AG09309 (cell line): Measurements from ENCODE around the gene FAM53A.
A peak's percentile ranks its signal among the peaks of the same experiment; 100 is the strongest.

Experiments used
- DNase-seq: peaks from one replicate; pipeline ENCODE4 v3.0.0-alpha.2; 2010; ENCODE audit warnings: low read depth
- H3K4me3 ChIP-seq: 2 replicates; pipeline ENCODE4 v1.5.1; 2011; ENCODE audit warnings: mild to moderate bottlenecking, low read depth, low read length, moderate library complexity; ENCODE audit not compliant: control insufficient read depth
- TF ChIP-seq, protein P1 (sequence below): IDR thresholded peaks from 2 replicates; pipeline ENCODE4 v1.5.1; 2011; ENCODE audit warnings: mild to moderate bottlenecking, low read depth, low read length, inconsistent platforms; ENCODE audit not compliant: insufficient read depth, control insufficient read depth; ENCODE audit errors: missing control alignments

Gene FAM53A

DNA sequence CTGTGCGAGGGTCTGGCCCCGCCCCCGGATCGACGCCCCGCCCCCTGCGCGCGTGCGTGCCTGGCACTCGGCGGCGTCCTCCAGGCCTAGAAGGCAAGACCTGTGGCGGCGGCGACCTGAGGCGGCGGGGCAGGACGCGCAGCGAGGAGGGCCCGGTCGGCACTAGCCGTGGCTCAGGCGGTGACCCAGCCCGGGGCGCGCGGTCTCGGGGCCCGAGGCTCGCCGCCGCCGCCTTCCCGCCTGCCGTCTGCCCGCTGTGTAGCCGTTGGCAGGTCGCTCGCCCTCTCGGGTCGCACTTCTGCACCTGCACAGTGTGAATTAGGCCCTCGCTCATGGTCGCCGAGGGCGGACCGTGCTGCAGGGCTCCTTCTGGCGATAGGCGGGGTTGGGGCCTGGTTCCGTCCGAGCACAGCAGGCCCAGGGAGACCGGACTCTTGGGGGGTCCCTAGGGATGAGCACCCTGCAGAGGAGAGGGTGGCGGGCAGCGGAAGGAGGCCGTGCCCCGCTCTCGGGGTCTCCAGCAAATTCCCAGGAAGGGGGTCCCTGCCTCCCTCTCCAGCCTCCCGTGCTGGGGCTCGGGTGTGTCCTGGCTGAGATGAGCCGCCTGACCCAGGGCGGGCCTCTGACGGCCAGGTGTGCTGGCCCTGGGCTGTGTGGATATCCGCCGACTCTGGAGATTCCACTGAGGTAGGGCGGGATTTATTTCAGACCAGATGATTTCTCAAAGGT is 557 bp upstream of the FAM53A start:
- DNase-seq: no peak
- TF ChIP-seq, protein P1, sequence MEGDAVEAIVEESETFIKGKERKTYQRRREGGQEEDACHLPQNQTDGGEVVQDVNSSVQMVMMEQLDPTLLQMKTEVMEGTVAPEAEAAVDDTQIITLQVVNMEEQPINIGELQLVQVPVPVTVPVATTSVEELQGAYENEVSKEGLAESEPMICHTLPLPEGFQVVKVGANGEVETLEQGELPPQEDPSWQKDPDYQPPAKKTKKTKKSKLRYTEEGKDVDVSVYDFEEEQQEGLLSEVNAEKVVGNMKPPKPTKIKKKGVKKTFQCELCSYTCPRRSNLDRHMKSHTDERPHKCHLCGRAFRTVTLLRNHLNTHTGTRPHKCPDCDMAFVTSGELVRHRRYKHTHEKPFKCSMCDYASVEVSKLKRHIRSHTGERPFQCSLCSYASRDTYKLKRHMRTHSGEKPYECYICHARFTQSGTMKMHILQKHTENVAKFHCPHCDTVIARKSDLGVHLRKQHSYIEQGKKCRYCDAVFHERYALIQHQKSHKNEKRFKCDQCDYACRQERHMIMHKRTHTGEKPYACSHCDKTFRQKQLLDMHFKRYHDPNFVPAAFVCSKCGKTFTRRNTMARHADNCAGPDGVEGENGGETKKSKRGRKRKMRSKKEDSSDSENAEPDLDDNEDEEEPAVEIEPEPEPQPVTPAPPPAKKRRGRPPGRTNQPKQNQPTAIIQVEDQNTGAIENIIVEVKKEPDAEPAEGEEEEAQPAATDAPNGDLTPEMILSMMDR: no peak
- H3K4me3 ChIP-seq: peak overlapping the region; percentile 16

DNA sequence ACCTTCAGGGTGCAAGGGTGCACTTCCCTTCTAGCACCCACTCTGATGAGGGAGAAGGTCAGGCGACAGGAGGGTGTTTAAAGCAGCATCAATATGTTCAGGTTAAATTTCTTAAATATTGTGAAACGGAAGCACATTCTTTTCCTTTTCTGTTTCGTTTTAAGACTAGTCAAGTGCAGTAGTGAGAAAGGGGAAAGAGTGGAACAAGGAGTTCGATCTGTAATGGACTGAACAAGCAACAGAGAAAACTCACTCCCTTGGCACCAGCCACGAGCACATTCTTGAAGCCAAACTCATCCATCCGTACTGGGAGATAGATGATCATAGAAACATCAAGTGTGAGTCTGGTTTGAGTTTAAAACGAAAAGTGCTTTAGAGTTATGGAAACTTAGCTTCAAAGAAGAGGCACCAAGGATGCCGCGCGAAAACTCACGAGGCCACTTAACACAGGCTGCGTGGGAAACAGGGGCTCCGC is 815 bp downstream of the FAM53A start:
- DNase-seq: peak; percentile 53
- peak overlapping the region; percentile 65 for H3K4me3 ChIP-seq
- TF ChIP-seq, protein P1: no peak

DNA sequence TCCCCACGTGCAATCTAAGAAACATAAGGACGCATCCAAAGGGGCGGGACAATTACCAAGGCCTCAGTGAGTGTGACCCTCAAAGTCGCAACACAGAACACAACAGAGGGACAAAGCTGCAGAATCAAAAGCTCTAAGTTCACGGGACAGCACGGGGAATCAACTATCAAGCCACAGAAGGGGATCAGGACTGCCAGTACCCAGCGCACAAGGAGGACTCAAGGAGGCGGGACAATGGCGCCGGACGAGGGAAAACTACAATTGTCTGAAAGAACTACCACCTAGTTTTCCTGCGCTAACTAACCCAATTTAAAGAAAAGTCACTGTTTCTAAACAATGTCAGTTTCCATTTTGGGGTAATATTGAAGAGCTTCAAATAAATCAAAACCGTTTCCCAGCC is 1.3 kb downstream of the FAM53A start:
- no peak for DNase-seq
- TF ChIP-seq, protein P1: no peak
- peak overlapping the region; percentile 65 for H3K4me3 ChIP-seq

DNA sequence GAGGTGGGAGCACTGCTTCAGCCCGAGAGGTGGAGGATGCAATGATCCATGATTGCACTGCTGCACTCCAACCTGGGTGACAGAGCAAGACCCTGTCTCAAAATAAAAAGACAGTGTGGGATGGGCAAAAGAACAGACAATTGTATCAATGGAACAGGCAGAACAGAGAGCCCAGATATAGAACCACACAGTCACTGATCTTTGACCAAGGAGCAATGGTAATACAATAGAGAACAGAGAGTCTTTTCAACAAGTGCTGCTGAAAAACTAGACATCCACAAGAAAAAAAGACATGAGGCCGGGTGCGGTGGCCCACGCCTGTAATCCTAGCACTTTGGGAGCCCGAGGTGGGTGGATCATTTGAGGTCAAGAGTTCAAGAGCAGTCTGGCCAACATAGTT is 5.9 kb downstream of the FAM53A start:
- TF ChIP-seq, protein P1: no peak
- no peak overlapping the region for H3K4me3 ChIP-seq
- DNase-seq: no peak

DNA sequence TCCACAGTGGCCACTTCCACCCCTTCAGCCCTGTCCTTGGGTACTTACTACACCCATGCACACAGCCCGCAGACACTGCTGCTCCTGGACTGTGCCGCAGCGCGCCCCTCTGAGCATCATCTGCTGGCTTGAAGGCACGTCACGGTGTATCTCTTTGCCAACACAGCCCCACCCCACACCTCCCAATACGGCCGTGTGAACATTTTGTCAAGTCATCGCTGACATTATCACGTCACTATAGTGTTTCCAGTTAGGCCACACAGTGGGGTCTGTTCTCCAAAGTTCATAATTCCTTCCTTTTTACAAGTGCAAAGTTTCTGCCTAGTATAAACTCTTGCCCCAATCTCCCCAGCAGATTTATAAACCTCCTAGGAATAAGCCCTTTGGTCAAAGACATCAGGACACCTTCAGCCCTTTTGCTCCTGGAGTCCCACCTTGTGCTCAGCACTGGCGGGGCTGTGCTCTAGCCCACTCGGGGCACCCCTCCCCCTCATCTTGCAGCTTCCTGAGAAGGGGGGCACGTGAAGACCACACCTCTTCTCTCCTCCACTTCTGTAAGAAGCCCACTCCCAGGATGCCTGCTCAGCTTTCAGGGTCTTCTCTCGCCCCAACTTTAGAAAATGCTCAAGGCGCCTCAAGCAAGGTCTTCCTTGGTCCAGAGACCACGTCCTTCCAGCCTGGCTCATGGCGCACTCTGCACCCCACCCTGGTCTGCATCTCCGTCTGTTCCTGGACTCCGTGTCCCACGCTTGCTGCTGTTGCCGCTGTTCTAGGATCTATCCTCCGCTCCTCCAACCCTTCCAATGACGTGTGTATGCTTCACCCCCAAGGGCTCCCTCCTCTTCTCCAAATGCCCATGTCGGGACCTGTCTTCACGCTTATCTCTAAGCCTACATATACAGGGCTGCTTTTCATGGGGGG is 7.2 kb downstream of the FAM53A start:
- no peak overlapping the region for H3K4me3 ChIP-seq
- TF ChIP-seq, protein P1: no peak
- DNase-seq: no peak

DNA sequence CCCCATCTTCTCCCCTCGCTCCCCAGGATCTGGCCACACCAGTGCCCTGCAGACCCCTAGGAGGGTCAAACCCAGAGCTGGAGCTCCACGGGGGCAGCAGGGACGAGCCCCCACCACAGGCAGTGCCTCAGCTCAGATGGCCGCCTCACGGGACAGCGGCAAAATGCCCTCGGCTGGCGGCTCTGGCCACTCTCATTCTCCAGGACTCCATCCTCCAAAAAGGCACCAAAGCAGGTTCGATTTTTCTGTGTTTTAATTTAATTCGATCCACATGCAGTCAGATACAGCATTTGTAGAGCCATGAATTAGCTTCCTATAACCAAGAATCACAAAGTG is 8.3 kb downstream of the FAM53A start:
- no peak overlapping the region for H3K4me3 ChIP-seq
- DNase-seq: no peak
- TF ChIP-seq, protein P1: no peak
